NCI-H82 treated with DMSO at 0.1 percent for 48 hours (cell line): Measurements from ENCODE around the gene CES1.
A peak's percentile ranks its signal among the peaks of the same experiment; 100 is the strongest.
"Not testable (repeated sequence)": the region's sequence is repeated elsewhere in the genome, so short reads cannot be mapped to it uniquely, and the experiment has no call there.

ENCODE experiments used
- DNase-seq: peaks from one replicate; lab custom pipeline; 2025; ENCODE audit not compliant: unreplicated experiment; lab: John Stamatoyannopoulos, UW

The CES1 gene

DNA sequence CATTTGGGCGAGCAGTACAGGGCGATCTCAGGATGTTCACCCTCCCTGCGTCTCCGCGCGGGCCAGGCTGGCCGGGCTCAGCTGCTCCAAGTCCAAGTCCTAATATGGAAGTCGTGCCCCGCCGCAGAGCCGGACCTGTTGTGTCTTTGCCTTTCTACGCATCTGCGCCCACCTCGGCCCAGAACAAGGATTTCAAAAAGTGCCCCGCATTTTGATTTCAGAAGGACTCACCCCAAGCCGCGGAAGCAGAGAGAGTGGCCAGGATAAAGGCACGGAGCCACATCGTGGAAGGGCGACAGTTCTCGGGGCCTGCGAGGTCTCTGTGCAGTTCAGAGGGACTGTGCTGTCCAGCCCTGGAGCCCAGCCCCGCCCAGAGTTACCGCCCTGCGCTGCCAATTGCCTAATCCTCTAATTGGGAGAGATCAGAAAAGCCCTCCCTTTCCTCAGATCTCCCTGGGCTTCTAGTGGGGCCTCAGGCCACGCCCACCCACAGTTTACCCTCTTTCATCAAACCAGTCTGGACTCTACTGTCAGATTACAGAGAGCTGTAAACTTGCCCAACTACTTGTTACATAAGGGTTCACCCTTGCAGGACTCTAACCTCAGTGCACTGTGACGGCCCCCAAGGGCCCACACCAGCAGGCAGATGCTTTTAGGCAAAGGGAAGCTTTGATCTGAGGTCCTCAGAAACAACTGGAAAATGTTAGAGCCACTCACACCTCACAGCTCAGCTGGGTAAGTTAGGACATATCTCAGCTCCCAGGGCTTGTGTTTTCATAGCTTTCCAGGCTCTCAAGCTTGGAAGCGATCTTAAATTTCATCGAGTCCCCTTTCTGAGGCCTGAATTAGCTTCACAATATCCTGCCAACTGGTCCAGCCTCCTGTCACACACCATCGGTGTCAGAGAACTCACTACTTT lies at the start of gene CES1:
Gene CES1, minus strand, starts transcription at position 324 of the 919 bp plus-strand sequence. Its CDS starts 41 bp downstream, at position 283.
- DNase-seq, result peak; percentile 35

DNA sequence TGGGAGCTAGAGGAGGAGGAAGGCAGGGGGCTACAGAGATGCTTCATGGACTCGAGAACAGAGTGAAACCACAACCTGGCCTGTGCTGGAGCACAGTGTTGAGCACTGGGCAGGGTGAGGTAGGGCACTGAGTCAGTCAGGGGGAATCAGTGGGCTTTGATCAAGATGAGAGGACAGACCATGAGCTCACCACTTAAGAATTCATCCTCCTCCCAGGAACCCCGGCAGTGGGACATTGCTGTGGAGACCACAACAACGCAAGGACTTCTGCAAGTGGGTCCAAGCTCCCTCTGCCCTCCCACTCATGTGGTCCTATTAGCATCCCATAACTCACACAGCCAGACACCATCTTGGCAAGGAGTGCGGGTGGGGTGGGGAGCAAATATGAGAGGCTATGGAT lies 44.0 kb upstream of the CES1 start:
- DNase-seq, result no peak

DNA sequence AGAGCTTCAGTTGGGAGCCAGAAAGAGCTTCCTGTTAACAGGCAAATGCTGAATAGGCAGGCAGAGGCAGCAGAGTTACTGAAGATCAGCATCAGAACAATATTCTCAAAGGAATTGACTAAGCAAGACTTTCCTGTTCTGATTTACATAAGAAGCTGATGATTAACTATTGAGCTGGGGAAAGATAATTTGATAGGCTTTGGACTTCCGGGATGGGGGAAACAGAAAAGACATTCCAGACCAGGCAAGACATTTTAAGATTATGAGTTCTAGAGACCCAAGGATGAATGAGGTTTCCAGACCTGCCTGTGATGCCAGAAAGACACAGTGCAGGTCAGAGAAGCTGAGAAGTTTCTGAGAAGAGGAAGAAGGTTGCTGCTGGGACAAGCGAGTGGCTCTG lies 42.4 kb upstream of the CES1 start, which contains the start of gene CES5A:
Gene CES5A, minus strand, starts transcription at position 101 of the 400 bp plus-strand sequence. CDS start 152 bp downstream, outside the sequence.
- DNase-seq, result no peak

DNA sequence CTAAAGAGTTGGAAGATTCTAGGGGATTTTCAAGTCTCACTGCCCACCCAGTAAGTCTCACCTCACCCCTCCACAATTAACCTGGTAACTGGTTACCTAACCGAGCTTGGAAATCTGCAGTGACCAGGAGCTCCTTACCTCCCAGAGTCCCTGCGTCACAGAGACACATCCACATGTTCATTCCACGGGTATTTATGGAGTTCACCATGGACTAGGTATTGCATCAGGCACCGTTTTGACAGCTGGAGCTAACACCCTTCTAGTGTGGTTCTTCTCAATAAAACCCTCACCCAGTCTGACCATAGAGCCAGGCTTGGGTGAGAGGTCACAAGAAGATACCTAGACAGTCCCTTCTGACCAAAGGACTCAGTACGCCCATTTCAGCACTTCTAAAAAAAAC lies 40.2 kb upstream of the CES1 start:
- no peak for DNase-seq

DNA sequence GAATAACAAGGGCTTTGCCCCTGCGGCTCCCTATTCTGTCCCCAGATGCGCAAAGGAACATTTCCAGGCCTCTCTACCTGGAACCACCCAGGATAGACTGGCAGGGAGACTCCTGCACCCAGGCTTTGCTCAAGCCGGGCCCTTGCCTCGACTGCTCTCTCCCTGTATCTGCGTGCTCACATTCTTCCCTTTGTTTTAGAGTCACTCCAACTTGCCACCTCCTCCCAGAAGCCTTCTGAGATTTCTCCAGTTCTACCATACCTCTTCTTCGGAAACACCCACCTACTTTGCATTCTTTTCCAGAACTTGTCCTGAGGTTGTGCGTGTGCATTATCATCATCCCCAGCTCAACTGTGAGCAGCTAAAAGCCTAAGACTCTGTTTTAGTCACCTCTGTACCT lies 39.2 kb upstream of the CES1 start:
- no peak for DNase-seq

DNA sequence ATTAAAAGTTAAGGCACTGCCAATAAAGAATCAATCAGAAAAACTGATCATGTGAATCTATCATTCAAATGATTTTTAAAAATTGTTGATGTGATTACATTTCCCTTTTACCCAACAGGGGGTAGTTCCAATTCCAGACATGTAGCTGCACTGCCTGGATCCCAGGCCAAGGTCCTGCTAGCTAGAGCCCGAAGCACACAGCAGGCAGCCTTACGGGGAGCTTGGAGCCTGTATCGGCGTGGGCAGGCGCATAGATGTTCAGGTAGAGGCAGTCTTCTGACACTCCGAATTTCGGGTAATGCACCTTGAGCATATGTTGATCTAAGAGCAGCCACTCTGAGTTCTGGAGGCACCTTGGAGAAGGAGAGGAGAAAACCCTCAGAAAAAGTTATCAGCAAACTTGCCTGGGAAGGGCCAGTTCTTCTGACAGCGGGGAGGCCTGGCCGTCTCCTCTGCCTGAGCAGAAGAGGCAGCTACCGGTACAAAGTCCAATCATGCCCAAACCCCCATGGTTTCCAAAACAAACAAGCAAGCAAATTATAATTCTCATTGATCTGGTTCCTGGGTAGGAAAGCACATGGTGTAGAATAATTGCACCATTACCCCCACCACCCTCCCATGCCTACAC lies 38.6 kb upstream of the CES1 start:
- DNase-seq, result no peak

DNA sequence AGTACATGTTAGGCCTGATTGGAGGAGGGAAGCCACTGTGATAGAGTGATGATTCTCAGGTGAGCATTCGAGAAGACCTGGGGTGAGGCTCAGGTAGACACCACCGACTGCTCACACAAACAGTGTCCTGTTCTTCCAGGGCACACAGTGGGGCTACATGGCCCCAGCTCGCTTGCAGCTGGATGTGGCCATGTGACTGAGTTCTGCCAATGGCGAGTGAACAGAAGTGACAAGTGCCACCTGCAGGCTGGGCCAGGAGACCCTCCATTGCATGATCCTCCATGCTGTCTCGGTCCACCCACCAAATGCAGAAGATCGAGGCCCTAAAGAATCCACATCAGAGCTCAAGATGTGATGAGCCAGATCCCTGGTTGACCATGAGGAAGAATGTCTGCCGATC lies 36.1 kb upstream of the CES1 start:
- no peak for DNase-seq

DNA sequence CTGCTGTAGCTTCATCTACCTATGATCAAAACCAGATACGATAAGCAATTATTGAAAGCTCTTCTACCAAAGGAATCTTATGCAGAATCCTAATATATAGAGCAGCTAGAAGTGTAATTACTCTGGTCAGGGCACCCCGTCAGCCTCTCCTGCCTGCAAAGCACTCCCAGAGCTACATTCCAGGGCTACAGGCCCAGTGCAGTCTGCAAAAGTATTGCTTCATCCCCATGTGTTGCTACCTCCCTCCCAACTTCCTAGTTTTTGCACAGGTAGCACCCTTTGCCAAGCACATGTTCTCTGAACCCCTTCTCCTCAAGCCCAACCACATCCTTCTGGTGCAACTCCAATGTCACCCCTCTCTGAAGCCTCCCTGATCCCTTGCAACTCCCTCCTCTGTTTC lies 35.2 kb upstream of the CES1 start:
- DNase-seq, result no peak

DNA sequence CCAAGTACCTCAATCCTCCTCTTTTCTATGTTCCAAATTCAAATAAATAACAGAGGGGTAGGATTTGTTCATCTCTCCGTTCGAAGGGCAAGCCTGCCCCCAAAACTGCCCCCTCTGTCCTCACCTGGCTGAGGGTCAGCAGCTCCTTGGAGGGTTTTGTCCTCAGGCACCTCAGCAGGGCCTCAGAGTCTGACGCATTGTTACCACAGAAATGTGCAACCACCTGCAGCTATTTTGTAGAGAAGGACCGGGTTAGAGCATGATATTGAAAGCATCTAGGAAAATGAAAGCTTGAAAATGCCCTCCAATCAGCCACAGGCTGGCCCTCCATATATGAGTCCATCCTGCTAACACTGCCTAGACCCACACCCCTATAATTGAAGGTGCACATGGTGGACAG lies 28.4 kb upstream of the CES1 start:
- DNase-seq, result no peak

DNA sequence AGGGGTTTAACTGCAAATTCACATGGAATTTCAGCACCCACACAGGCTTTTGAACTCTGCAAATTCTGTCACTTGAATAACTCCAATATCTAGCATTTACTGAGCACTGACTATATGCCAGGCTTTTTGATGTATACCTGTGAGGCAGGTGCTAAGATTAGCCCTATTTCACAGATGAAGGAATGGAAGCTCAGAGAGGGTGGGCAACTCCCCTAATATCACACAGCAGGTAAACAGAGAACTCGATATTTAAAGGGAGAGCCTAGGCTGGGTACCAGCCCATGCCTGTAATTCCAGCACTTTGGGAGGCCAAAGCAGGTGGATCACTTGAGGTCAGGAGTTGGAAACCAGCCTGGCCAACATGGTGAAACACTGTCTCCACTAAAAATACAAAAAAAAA lies 24.8 kb upstream of the CES1 start:
- DNase-seq, result not testable (repeated sequence)

DNA sequence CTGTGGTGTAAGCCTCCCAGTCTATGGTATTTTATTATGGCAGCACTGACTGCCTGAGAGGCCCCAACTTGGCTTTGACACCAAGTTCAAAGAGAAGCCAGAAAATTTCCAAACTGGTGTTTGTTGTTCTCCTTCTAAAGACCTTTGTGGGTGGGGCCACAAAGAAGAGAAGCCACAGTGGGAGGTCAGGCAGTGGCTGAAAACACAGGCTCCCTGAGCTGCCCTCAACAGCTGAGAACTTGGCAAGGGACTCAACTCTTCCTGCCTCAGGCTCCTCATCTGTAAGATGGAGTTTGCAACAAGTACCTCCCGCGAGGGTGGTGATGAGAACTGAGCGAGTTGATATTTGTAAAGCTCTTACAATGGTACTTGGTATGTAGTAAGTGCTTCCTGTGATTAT lies 24.1 kb upstream of the CES1 start:
- no peak for DNase-seq

DNA sequence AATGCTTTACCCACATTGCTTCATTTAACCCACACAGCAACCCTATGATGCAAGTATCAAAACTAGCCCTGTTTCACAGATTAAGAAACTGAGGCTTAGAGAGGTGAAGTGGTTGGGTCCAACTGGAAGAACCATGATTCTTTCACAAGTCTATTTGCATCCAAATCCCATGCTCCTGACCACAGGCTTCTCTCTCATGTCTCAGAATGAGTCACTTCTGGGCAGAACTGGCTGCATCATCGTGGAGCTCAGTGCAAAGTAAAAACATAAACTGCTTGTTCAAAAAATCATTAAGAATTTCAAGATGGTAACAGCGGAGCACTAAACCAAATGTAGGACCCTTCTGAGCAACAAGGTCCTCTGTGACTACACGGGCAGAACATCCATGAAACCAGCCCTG lies 20.2 kb upstream of the CES1 start:
- no peak for DNase-seq

DNA sequence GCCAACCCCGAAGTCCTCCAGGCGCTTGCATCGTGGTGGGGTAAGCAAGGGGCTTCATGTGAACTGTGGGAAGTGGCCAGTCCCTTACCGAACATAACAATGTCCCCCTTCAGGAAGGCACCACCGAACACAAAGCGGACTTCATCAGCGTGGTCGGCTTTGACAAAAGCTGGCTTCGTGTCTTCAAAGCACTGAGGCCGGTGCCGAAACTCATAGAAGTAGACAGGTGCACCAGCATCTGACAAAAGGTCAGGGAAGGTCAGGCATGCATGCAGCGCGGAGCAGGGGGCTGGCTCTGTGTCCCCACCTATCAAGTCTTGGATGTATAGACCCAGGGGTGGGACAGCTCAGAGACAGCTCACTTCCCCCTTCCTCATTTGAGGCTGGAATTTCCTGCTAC lies 16.6 kb upstream of the CES1 start:
- no peak for DNase-seq

DNA sequence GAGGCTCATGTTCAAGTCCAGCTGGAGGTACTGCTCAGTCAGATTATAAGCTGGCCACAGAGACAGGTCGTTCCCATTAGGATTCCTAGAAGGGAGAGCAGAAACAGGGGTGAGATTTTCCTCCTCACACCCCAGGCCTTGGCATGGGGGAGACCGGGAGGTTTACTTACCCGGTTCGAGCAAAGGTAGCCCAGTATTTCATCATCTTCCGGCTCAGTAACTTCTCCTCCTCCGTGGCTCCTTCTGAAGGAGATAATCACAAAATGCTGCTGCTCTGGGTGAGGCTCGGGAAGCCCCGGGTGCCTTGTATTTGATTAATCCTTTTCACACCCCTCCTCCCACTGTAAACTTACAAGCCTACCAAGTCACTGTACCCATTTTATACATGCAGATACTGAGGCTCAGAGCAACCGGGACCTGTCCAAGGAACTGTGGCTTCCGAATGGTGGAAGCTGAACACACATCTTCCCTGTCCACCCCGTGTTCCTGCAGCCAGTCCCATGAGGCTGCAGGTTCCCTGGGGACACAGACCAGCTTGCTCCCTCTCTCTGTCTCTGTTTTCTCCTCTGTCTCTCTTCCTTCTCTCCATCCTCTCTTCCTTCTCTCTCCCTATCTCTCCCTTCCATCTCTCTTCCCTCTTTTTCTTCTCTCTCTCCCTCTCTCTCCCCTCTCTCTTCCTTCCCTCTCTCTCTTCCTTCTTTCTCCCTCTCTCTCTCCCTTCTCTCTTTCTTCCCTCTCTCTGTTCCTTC lies 13.9 kb upstream of the CES1 start:
- DNase-seq, result no peak

DNA sequence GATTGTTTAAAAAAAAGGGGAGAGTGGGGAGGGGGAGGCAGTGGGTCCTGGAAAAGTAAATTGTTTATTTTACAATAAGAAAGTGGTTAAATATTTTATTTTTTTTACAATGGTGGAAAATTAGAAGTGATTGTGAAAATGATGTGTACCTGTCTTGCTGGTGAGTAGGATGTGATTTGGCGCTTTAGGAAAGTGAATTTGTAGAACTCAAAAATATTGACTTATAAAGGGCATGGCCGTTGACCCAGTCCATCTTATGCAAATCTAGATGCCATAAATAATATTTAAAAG lies 10.2 kb upstream of the CES1 start:
- no peak for DNase-seq

DNA sequence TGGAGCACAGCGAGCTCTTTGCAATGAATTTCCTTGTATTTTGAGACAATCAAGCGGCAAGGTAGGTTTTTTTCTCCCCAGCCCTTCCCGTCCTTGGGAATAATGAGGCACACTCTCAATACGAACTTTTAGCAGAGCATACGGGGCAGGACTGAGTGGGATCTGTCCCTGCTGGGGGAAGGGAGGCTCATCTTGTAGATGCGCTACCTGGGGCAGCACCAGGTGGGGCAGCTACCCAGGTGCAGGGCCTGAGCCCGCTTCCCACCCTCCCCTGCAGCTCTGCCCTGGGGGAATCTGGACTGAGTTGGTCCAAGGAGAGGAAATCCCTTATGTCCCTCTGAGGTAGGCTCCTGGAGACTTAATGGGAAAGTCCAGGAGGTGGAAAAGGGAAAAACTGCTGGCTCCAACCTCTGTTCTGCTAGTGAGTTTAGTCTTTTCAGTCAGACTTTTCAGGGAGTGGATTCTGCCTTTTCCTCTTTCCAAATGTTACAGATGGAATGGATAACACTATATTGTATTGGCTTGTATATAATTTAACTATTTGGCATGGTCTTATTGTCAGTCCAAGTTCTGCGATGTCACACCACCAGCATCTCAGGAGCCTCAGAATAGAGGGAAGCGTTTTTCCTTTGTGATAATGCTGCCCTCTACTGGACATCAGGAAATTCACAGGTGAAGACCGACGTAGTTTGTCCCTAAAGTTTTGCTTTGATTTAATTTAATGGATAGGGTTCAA lies 9.6 kb upstream of the CES1 start:
- DNase-seq, result peak; percentile 1

DNA sequence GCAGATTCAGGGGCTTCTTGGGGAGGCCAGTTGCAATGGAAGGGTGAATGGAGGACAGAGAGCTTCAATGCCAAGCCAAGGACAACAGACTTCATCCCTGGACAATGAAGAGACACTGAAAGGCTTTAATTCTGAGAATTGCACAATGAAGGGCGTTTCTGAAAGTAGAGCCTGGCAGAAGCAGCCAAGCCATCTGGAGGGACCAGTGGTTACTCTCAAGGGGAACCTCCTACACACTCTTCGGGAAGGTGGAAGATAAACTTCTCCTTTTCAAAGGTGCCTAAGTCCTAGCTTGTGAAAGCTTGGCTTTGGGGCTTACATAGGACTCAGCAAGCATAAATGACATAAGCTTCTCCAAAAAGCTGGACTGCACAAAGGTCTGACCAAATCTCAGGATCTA lies 6.2 kb upstream of the CES1 start:
- DNase-seq, result no peak

DNA sequence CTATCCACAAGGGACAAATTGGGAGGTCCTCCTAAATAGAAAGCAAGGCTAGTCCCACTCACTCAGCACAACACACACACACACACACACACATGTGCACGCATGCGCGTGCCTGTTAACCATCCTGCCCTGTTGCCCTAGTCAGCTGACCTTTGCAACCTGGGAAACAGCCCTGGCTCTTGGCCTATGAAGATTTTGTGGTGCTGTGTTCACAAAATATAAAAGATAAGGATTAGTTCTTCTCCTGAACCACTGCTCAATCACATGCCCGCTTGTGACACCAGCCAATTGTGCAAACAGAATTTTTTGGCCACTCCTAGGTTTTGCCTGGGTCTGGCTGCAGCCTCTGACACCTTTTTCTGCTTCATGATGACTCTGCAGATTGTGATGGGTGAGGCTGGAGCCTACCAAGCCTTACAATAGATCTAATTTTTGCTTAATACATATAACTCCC lies 3.3 kb upstream of the CES1 start:
- DNase-seq, result no peak

DNA sequence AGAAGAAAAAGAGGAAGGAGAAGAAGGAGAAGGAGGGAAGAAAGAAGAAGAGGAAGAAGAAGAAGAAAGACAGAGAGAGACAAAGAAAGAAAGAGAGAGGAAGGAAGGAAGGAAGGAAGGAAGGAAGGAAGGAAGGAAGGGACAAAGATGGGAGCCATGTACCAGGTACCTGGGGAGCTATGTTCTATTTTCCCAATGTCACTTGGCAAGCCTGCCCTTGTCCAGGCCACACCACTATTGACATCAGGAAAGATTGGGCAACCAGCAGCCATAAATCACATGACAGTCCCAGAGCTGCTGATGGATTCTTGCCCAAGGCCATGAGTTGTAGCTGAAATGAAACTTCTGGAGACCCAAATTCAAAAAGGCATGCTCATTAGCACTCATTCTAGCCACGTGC lies 2.7 kb upstream of the CES1 start:
- no peak for DNase-seq

DNA sequence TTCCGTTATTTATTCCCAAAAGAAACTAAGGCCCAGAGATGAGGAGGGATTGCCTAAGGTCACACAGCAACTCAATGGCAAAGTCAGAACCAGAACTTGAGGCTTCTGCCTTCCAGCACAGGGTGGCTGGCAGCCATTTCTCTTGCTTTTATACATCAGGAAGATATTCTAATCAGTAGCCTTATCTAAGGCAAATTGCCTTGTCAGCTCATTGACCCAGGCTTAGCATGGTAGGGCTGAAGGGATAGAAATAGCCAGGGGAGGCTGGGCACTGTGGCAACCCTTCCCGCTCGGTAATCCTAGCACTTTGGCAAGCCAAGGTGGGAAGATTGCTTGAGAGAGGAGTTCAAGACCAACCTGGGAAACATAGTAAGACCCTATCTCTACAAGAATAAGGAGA lies 2.3 kb upstream of the CES1 start:
- not testable (repeated sequence) for DNase-seq

DNA sequence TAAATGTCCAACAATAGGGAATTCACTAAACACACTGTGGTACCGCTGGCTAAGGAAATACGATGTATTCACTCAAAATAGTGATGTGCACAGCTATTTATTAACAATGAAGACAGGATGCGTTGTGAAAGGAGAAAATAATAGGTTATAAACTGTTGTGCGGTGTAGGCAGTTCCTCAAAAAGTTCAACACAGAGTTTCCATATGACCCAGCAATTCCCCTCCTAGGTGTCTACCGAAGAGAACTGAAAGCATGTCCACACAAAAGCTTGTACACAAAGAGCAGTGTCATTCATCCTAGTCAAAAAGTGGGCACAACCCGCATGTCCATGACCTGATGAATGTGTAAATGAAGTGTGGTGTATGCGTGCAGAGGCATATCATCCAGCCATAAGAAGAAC lies 1.2 kb upstream of the CES1 start:
- no peak for DNase-seq
